NB4 (cell line): ENCODE data around the gene F5.

ENCODE experiments used
- MYC ChIP-seq: IDR thresholded peaks from 2 replicates; pipeline ENCODE4 v1.6.1; 2011; ENCODE audit warnings: low read depth, low read length
- POLR2A ChIP-seq: IDR thresholded peaks from 2 replicates; pipeline ENCODE4 v1.6.1; 2011; ENCODE audit warnings: mild to moderate bottlenecking; ENCODE audit not compliant: insufficient read length; ENCODE audit errors: extremely low read depth
- TF ChIP-seq, protein P1 (sequence below): IDR thresholded peaks from one replicate; pipeline ENCODE4 v1.5.1; 2012; ENCODE audit warnings: low read depth, low read length
- TF ChIP-seq, protein P2 (sequence below): IDR thresholded peaks from 2 replicates; pipeline ENCODE4 v1.6.1; 2011; ENCODE audit warnings: low read depth, low read length

DNA sequence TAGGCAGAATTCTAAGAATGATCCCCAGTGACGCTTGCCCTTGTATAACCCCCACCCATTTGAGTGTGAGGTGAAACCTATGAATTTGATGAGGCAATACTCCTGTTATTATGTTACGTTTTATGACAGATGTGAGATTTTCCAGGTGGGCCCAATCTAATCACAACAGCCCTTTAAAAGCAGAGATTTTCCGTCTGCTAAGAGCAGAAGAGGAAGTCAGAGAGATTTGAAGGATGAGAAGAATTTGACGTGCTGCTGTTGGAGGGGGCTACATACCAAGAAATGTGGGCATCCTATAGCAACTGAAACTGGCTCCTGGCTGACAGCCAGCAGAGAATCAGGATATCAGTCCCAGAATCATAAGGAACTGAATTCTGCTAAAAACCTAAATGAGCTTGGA lies 98.1 kb downstream of the F5 start:
- TF ChIP-seq, protein P1, sequence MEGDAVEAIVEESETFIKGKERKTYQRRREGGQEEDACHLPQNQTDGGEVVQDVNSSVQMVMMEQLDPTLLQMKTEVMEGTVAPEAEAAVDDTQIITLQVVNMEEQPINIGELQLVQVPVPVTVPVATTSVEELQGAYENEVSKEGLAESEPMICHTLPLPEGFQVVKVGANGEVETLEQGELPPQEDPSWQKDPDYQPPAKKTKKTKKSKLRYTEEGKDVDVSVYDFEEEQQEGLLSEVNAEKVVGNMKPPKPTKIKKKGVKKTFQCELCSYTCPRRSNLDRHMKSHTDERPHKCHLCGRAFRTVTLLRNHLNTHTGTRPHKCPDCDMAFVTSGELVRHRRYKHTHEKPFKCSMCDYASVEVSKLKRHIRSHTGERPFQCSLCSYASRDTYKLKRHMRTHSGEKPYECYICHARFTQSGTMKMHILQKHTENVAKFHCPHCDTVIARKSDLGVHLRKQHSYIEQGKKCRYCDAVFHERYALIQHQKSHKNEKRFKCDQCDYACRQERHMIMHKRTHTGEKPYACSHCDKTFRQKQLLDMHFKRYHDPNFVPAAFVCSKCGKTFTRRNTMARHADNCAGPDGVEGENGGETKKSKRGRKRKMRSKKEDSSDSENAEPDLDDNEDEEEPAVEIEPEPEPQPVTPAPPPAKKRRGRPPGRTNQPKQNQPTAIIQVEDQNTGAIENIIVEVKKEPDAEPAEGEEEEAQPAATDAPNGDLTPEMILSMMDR: no peak
- TF ChIP-seq POLR2A (no peak), MYC (no peak)
- TF ChIP-seq, protein P2, sequence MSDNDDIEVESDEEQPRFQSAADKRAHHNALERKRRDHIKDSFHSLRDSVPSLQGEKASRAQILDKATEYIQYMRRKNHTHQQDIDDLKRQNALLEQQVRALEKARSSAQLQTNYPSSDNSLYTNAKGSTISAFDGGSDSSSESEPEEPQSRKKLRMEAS: no peak
